Measurements from ENCODE around the gene NWD2.

DNA sequence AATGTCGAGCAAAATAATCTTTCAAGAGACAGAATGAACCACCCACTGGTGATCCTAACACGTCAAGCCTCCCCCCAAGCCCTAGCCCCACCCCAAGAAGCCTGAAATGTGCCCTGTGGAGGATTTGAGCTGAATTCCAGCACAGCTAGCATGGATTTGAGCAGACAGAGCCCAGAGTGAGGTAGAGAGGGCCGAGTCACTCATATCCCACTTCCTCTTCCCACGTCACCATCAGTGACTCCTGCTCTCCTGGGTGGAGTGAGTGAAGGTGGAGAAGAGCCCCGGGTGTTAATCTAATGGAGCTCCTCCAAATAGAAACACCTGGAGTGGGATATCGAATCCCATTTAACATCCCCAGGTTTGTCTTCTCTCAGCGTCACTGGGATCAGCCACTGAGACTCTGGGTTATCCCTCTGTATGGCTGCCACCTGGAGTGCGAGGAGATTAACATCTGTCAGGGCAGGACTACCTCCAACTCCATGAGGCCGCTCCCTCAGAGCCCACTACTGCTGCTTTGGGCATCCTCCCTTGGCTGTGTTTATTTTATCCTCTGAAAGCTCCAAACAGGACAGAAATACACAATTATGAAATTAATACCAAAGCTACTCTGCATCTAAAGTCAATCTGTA is 136.6 kb downstream of the NWD2 start:
- TF ChIP-seq, protein P1, sequence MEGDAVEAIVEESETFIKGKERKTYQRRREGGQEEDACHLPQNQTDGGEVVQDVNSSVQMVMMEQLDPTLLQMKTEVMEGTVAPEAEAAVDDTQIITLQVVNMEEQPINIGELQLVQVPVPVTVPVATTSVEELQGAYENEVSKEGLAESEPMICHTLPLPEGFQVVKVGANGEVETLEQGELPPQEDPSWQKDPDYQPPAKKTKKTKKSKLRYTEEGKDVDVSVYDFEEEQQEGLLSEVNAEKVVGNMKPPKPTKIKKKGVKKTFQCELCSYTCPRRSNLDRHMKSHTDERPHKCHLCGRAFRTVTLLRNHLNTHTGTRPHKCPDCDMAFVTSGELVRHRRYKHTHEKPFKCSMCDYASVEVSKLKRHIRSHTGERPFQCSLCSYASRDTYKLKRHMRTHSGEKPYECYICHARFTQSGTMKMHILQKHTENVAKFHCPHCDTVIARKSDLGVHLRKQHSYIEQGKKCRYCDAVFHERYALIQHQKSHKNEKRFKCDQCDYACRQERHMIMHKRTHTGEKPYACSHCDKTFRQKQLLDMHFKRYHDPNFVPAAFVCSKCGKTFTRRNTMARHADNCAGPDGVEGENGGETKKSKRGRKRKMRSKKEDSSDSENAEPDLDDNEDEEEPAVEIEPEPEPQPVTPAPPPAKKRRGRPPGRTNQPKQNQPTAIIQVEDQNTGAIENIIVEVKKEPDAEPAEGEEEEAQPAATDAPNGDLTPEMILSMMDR (conservative IDR thresholded peaks at IDR 0.05 in 1 of 2, IDR thresholded peaks at IDR 0.05 in 1 of 2; ENCODE audit: low read depth in 1 of 2, low read length in 2 of 2): no peak
- no peak for TF ChIP-seq EZH2 (IDR thresholded peaks at IDR 0.05; ENCODE audit: low read length, missing control alignments)

Data from fibroblast of lung (primary cell).